MM.1S (cell line): ENCODE measurements around the gene SLC26A6.

Source experiments
- DNase-seq: peaks from one replicate; pipeline ENCODE4 v3.0.0-alpha.2; 2015
- H2AFZ ChIP-seq: fragments of 300-600 bp; sonication (generic); 2 replicates; pipeline ENCODE4 v1.6.0; 2016; ENCODE audit warnings: antibody characterized with exemption, low read length
- H3F3A ChIP-seq: fragments of 300-600 bp; sonication (generic); 2 replicates; pipeline ENCODE4 v1.6.1; 2016; ENCODE audit warnings: mild to moderate bottlenecking, antibody characterized with exemption, low read length, moderate library complexity, mixed read lengths; ENCODE audit not compliant: insufficient read depth
- H3K27ac ChIP-seq: fragments of 300-600 bp; sonication (generic); 2 replicates; pipeline ENCODE4 v1.5.1; 2016; ENCODE audit warnings: mild to moderate bottlenecking, low read length
- H3K27me3 ChIP-seq: fragments of 300-600 bp; sonication (generic); replicated peaks from 2 replicates; pipeline ENCODE4 v1.6.0; 2016; ENCODE audit warnings: low read length; ENCODE audit not compliant: insufficient read depth
- H3K36me3 ChIP-seq: fragments of 300-600 bp; sonication (generic); replicated peaks from 2 replicates; pipeline ENCODE4 v1.6.1; 2016; ENCODE audit warnings: mild to moderate bottlenecking, low read length, mixed read lengths; ENCODE audit not compliant: insufficient read depth
- H3K4me1 ChIP-seq: fragments of 300-600 bp; sonication (generic); 2 replicates; pipeline ENCODE4 v1.6.1; 2016; ENCODE audit warnings: low read length, mixed read lengths
- H3K4me2 ChIP-seq: fragments of 300-600 bp; sonication (generic); 2 replicates; pipeline ENCODE4 v1.6.0; 2016; ENCODE audit warnings: low read depth, low read length
- H3K4me3 ChIP-seq: fragments of 300-600 bp; sonication (generic); 2 replicates; pipeline ENCODE4 v1.5.1; 2016; ENCODE audit warnings: low read length, mixed read lengths
- H3K79me2 ChIP-seq: fragments of 300-600 bp; sonication (generic); 2 replicates; pipeline ENCODE4 v1.6.1; 2016; ENCODE audit warnings: mixed run types, low read length, mixed read lengths
- H3K9ac ChIP-seq: fragments of 300-600 bp; sonication (generic); 2 replicates; pipeline ENCODE4 v1.6.1; 2016; ENCODE audit warnings: low read length, mixed read lengths
- H3K9me2 ChIP-seq: fragments of 300-600 bp; sonication (generic); replicated peaks from 2 replicates; pipeline ENCODE4 v1.6.1; 2016; ENCODE audit warnings: mild to moderate bottlenecking, low read length, mixed read lengths; ENCODE audit not compliant: insufficient read depth
- H3K9me3 ChIP-seq: fragments of 300-600 bp; sonication (generic); replicated peaks from 2 replicates; pipeline ENCODE4 v1.6.1; 2016; ENCODE audit warnings: mild to moderate bottlenecking, low read length, mixed read lengths; ENCODE audit not compliant: insufficient read depth
- H4K20me1 ChIP-seq: fragments of 300-600 bp; sonication (generic); 2 replicates; pipeline ENCODE4 v1.6.1; 2016; ENCODE audit warnings: mild to moderate bottlenecking, low read length, moderate library complexity, mixed read lengths; ENCODE audit not compliant: insufficient read depth
- EZH2 ChIP-seq: fragments of 300-600 bp; sonication (generic); optimal IDR thresholded peaks from 2 replicates; pipeline ENCODE3; 2017; ENCODE audit warnings: low read depth, mild to moderate bottlenecking, antibody characterized with exemption, low read length, mixed read lengths
- EZH2phosphoT487 ChIP-seq: fragments of 300-600 bp; sonication (generic); IDR thresholded peaks from 2 replicates; pipeline ENCODE4 v1.6.1; 2018; ENCODE audit warnings: antibody characterized with exemption, low read length
- TF ChIP-seq, protein P1 (sequence below): fragments of 300-600 bp; sonication (generic); IDR thresholded peaks from 2 replicates; pipeline ENCODE4 v1.5.1; 2016; ENCODE audit warnings: antibody characterized with exemption, low read length, mixed read lengths

The SLC26A6 gene

DNA sequence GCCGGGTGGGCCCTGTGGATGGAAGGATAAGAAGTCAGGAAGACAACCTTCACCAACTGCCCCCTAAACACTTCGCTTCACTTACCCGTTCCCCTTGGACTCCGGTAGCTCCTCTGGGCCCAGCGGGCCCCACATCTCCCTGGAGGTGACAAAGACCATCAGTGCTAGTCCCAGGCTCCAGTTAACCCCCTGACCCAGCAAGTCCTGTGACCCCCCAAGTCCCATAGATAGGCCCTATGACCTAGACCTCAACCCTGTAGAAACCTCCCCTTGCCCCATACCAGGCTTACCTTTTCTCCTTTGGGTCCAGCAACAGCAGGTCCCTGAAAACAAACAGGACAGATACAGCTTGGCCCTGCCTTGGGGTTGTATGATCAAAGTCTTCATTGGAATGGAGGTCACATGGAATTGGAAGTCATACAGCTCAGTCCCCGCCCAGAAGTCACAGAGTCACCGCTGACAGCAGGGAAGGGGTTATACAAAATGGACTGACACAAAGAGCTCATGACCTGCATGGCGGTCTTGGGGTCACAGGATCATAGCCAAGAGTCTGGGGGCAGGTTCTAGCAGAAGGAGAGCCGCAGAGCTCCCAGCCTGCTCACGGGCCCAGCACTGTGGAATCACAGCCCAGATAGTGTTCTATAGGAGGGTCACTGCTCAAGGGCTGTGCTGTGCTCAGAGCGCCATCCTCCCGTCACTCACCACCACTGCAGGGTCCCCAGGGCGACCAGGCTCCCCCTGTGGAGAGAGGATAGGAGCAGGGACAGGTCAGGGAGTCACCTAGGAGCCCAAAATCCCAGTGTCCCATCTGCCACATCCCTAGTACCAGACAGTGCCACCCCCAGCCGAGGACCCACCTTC lies 53.4 kb downstream of the SLC26A6 start:
- Histone ChIP-seq H3K79me2 (no peaks in the 10 kb centered on the region), H3K9me2 (no peaks in the 10 kb centered on the region), H3K4me1 (no peaks in the 10 kb centered on the region), H3F3A (no peaks in the 10 kb centered on the region), H3K36me3 (no peaks in the 10 kb centered on the region), H3K9me3 (no peaks in the 10 kb centered on the region), H3K4me2 (no peak overlapping the region), H3K27ac (no peak overlapping the region), H3K9ac (no peak overlapping the region), H3K4me3 (no peak overlapping the region), H4K20me1 (no peaks in the 10 kb centered on the region), H3K27me3 (peaks cover 77% of the 10 kb centered on the region), H2AFZ (no peak overlapping the region)
- TF ChIP-seq EZH2phosphoT487 = no peak
- no peak for DNase-seq

DNA sequence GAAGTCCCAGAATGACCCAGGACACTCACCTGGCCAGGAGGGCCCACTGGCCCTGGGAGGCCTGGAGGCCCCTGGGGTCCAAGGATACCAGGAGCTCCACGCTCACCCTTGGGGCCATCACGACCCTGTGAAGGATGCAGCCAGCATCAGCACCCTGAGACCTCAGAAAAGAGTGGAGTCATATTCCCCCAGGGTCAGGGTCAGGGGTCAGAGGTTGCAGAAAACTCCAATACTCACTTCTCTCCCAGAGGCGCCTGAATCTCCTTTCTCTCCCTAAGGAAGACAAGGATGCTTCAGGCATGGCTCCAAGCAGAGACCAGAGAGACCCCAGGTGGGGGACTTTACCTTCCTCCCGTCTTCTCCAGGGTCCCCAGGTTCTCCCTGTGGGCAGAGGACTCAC lies 58.6 kb downstream of the SLC26A6 start:
- no peak for DNase-seq
- no peaks in the 10 kb centered on the region for H3K9me3 ChIP-seq

More for the DNA sequence above, 58.6 kb downstream of the SLC26A6 start:
- no peaks in the 10 kb centered on the region for H3K4me1 ChIP-seq
- peaks cover 32% of the 10 kb centered on the region for H3K27me3 ChIP-seq
- no peaks in the 10 kb centered on the region for H3F3A ChIP-seq
- H3K9ac ChIP-seq = no peak overlapping the region
- no peak overlapping the region for H2AFZ ChIP-seq
- no peaks in the 10 kb centered on the region for H3K36me3 ChIP-seq
- no peaks in the 10 kb centered on the region for H4K20me1 ChIP-seq
- no peaks in the 10 kb centered on the region for H3K9me2 ChIP-seq
- H3K4me2 ChIP-seq = no peak overlapping the region
- no peaks in the 10 kb centered on the region for H3K79me2 ChIP-seq
- no peak overlapping the region for H3K27ac ChIP-seq
- H3K4me3 ChIP-seq = no peak overlapping the region
- TF ChIP-seq, protein P1, sequence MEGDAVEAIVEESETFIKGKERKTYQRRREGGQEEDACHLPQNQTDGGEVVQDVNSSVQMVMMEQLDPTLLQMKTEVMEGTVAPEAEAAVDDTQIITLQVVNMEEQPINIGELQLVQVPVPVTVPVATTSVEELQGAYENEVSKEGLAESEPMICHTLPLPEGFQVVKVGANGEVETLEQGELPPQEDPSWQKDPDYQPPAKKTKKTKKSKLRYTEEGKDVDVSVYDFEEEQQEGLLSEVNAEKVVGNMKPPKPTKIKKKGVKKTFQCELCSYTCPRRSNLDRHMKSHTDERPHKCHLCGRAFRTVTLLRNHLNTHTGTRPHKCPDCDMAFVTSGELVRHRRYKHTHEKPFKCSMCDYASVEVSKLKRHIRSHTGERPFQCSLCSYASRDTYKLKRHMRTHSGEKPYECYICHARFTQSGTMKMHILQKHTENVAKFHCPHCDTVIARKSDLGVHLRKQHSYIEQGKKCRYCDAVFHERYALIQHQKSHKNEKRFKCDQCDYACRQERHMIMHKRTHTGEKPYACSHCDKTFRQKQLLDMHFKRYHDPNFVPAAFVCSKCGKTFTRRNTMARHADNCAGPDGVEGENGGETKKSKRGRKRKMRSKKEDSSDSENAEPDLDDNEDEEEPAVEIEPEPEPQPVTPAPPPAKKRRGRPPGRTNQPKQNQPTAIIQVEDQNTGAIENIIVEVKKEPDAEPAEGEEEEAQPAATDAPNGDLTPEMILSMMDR = no peak
- no peak for TF ChIP-seq EZH2
